ENCODE results near the gene GRB10. TPM values are rescaled to one million over a fixed set of nuclear protein-coding genes. Genes with fewer than 3 reads are reported as not detected.

GRB10 gene
- total RNA-seq, 1 experiment from 2014 or later, result 68.2 TPM

DNA sequence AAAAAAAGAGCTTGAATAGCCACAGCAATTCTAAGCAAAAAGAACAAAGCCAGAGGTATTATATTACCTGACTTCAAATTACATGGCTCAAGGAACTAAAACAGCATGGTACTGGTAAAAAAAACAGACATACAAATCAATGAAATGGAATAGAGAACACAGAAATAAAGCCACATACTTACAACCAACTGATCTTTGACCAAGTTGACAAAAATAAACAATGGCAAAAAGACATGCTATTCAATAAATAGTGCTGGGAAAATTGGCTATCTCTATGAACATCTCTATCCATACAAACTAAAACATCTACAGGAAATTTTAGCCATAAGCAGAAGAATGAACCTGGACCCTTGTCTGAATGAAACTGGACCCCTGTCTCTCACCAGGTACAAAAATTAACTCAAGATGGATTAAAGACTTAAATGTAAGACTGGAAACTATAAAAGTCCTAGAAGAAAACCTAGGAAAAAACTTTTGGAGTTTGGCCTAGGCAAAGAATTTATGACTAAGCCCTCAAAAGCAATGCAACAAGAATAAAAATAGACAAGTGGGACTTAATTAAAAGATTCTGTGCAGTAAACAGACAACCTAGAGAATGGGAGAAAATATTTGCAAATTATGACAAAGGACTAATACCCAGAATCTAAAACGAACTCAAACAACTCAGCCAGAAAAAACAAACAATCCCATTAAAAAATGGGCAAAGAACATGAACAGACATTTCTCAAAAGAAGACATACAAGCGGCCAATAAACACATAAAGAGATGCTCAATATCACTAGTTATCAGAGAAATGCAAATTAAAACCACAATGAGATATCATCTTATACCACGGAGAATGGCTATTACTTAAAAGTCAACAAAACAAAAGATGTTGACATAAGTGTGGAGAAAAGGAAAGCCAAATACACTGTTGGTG lies 144.7 kb downstream of the GRB10 start:
- intact Hi-C loops (cut with micrococcal nuclease), result no loop called here
- DNase-seq (ENCODE audit: unreplicated experiment), result no peak
- Mint-ChIP-seq H3K4me1 (ENCODE audit: insufficient read depth, unreplicated experiment) (peaks cover 20% of the 10 kb centered on the region), H3K9me3 (ENCODE audit: unreplicated experiment) (peaks cover 15% of the 10 kb centered on the region), H3K4me3 (ENCODE audit: unreplicated experiment) (no peak overlapping the region), H3K27me3 (ENCODE audit: insufficient read depth, unreplicated experiment) (no peaks in the 10 kb centered on the region), H3K27ac (ENCODE audit: low read depth, unreplicated experiment) (no peak overlapping the region), H3K36me3 (ENCODE audit: insufficient read depth, unreplicated experiment) (no peaks in the 10 kb centered on the region)
- ChIA-PET POLR2A (no interaction called here), CTCF (interaction anchor here (0.8 kb wide), 1 partner anchor 504 kb away, joined by 4 read pairs; no protein-coding TSS in a partner anchor)
- BruUV-seq (replicated peaks), result no TSS peak
- no peak for TF ChIP-seq CTCF (IDR thresholded peaks at IDR 0.05; ENCODE audit: unreplicated experiment)

DNA sequence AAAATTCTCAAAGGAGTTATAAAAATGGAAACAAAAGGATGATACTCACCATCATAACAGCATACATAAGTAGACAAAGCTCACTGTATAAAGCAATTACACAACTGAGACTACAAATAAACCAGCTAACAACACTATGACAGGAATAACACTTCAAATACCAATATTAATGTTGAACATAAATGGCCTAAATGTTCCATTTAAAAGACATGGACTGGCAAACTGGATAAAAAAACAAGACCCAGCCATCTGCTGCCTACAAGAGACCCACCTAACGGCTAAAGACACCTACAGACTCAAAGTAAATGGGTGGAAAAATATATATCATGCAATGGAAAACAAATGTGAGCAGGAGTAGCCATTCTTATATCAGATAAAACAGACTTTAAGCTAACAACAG lies 148.3 kb downstream of the GRB10 start:
- H3K36me3 Mint-ChIP-seq (ENCODE audit: insufficient read depth, unreplicated experiment), result peaks cover 1% of the 10 kb centered on the region
- BruUV-seq (replicated peaks), result no TSS peak
- no peak for DNase-seq (ENCODE audit: unreplicated experiment)
- peaks cover 20% of the 10 kb centered on the region for H3K4me1 Mint-ChIP-seq (ENCODE audit: insufficient read depth, unreplicated experiment)
- intact Hi-C loops (cut with micrococcal nuclease), result no loop called here
- TF ChIP-seq CTCF (IDR thresholded peaks at IDR 0.05; ENCODE audit: unreplicated experiment), result no peak
- H3K9me3 Mint-ChIP-seq (ENCODE audit: unreplicated experiment), result peaks cover 15% of the 10 kb centered on the region
- H3K4me3 Mint-ChIP-seq (ENCODE audit: unreplicated experiment), result no peak overlapping the region
- ChIA-PET CTCF (interaction anchor here (0.6 to 9.0 kb wide), 9 partner anchors 21 to 507 kb away, joined by 3 to 187 read pairs (median 6); no protein-coding TSS in a partner anchor), POLR2A (interaction anchor here (1.3 kb wide), 1 partner anchor 160 kb away, joined by 3 read pairs; no protein-coding TSS in a partner anchor)
- no peak overlapping the region for H3K27ac Mint-ChIP-seq (ENCODE audit: low read depth, unreplicated experiment)
- H3K27me3 Mint-ChIP-seq (ENCODE audit: insufficient read depth, unreplicated experiment), result no peaks in the 10 kb centered on the region

DNA sequence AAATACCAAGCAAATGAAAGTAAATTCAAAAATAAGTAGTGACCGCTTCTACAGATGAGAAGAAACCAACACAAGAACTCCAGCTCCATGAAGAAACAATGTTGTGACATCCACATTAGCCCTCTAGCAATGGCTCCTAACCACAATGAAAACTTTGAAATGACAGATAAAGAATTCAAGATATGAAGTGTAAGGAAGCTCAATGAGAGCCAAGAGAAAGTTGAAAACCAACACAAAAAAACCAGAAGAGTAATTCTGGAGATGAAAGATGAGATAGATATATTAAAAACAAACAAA lies 149.3 kb downstream of the GRB10 start:
- ChIA-PET CTCF (interaction anchor here (0.6 to 9.0 kb wide), 41 partner anchors 8 to 529 kb away, joined by 3 to 187 read pairs (median 6); no protein-coding TSS in a partner anchor), POLR2A (interaction anchor here (0.9 to 1.2 kb wide), 2 partner anchors 9 to 165 kb away, joined by 3 read pairs; no protein-coding TSS in a partner anchor)
- Mint-ChIP-seq H3K4me3 (ENCODE audit: unreplicated experiment) (no peak overlapping the region), H3K27me3 (ENCODE audit: insufficient read depth, unreplicated experiment) (no peaks in the 10 kb centered on the region), H3K27ac (ENCODE audit: low read depth, unreplicated experiment) (no peak overlapping the region), H3K4me1 (ENCODE audit: insufficient read depth, unreplicated experiment) (peaks cover 20% of the 10 kb centered on the region), H3K9me3 (ENCODE audit: unreplicated experiment) (peaks cover 15% of the 10 kb centered on the region), H3K36me3 (ENCODE audit: insufficient read depth, unreplicated experiment) (peaks cover 6% of the 10 kb centered on the region)
- TF ChIP-seq CTCF (IDR thresholded peaks at IDR 0.05; ENCODE audit: unreplicated experiment), result no peak
- intact Hi-C loops (cut with micrococcal nuclease), result loop anchor here (1.0 kb wide), 1 partner anchor 165 kb away; no protein-coding TSS in a partner anchor
- BruUV-seq (replicated peaks), result no TSS peak
- peak; percentile 20 for DNase-seq (ENCODE audit: unreplicated experiment)
